HepG2 (cell line): ENCODE measurements around the gene ZMIZ1. TPM values are rescaled to one million over a fixed set of nuclear protein-coding genes. Genes with fewer than 3 reads are reported as not detected.

Experiments used
- ATAC-seq: fragments of 200-7000 bp; cut with Tn5 transposase; 3 replicates; pipeline ENCODE4 v1.9.1; 2020; ENCODE audit warnings: mild to moderate bottlenecking, moderate library complexity
- BruUV-seq: library from RNA; stranded (reverse); fragments of 400-500 nt; replicated peaks from 2 replicates; lab custom pipeline; 2021; lab: Mats Ljungman, UMichigan
- CTCF ChIA-PET: fragments of 300-600 bp; formaldehyde crosslinking; extraction: SDS; loops from one replicate; lab custom pipeline; 2021; ENCODE audit warnings: low total read pairs, inconsistent platforms, low intra/inter-chr PET ratio; lab: Yijun Ruan, JAX
- POLR2A ChIA-PET: fragments of 350-600 bp; sonication (Branson Sonifier 250); formaldehyde crosslinking; loops from one replicate; lab custom pipeline; 2020; ENCODE audit warnings: antibody characterized with exemption, inconsistent platforms; lab: Yijun Ruan, JAX
- DNase-seq: peaks from one replicate; pipeline ENCODE4 v3.0.0-alpha.2; 2015; ENCODE audit warnings: low spot score
- FAIRE-seq: peaks from 3 replicates; lab custom pipeline; 2011; peaks lifted over from hg19 to GRCh38; lab: Jason Lieb, UNC
- H2AFZ ChIP-seq: one replicate; pipeline ENCODE4 v1.6.1; 2011; ENCODE audit warnings: low read length, inconsistent platforms
- H3K27ac ChIP-seq: fragments of 300-600 bp; 3 replicates; pipeline ENCODE4 v1.8.0; 2011; ENCODE audit warnings: mixed run types, mild to moderate bottlenecking, mixed read lengths, low read length, inconsistent platforms; ENCODE audit not compliant: insufficient read depth; ENCODE audit errors: extremely low read length
- H3K27me3 ChIP-seq, 2 experiments: fragments of 200-600 bp in 1 of 2; 2 replicates in 1 of 2; 3 replicates in 1 of 2; pipeline versions ENCODE4 v1.6.0 to v1.8.0; 2011; ENCODE audit warnings: low read length in 2 of 2, mild to moderate bottlenecking in 2 of 2, moderate library complexity in 2 of 2, inconsistent platforms in 1 of 2; ENCODE audit not compliant: insufficient read depth in 2 of 2, control insufficient read depth in 1 of 2
- H3K36me3 ChIP-seq, 2 experiments: fragments of 200-600 bp in 1 of 2; replicated peaks in 1 of 2; 2 replicates in 1 of 2; 3 replicates in 1 of 2; pipeline versions ENCODE4 v1.5.1 to v1.8.0; 2011; ENCODE audit warnings: low read length in 2 of 2, inconsistent platforms in 1 of 2; ENCODE audit not compliant: insufficient read depth in 2 of 2, control insufficient read depth in 1 of 2
- H3K4me1 ChIP-seq: 2 replicates; pipeline ENCODE4 v1.5.1; 2012; ENCODE audit warnings: low read length, inconsistent platforms; ENCODE audit not compliant: insufficient read depth
- H3K4me2 ChIP-seq: 2 replicates; pipeline ENCODE4 v1.6.0; 2011; ENCODE audit warnings: low read depth, low read length, inconsistent platforms
- H3K4me3 ChIP-seq, 3 experiments: fragments of 200-600 bp in 1 of 3; sonication (generic), shearing (Covaris generic) in 1 of 3; replicated peaks in 1 of 3; 2 replicates each; pipeline ENCODE4 v1.5.1; 2011 to 2016; ENCODE audit warnings: low read length in 3 of 3, inconsistent platforms in 2 of 3, low read depth in 2 of 3, mild to moderate bottlenecking in 2 of 3, control low read depth in 1 of 3, mixed read lengths in 1 of 3; ENCODE audit not compliant: insufficient read depth in 1 of 3
- H3K79me2 ChIP-seq: one replicate; pipeline ENCODE4 v1.6.1; 2011; ENCODE audit warnings: low read length, inconsistent platforms; ENCODE audit not compliant: insufficient read depth
- H3K9ac ChIP-seq: 2 replicates; pipeline ENCODE4 v1.6.0; 2011; ENCODE audit warnings: mild to moderate bottlenecking, low read depth, low read length, inconsistent platforms; ENCODE audit not compliant: insufficient read depth
- H3K9me3 ChIP-seq: 2 replicates; pipeline ENCODE4 v1.5.1; 2012; ENCODE audit warnings: mild to moderate bottlenecking, low read length
- H4K20me1 ChIP-seq: 2 replicates; pipeline ENCODE4 v1.6.0; 2011; ENCODE audit warnings: inconsistent platforms, mild to moderate bottlenecking, low read length, moderate library complexity; ENCODE audit not compliant: insufficient read depth
- HMGA1 ChIP-seq: sonication (generic); formaldehyde crosslinking; conservative IDR thresholded peaks from 2 replicates; pipeline ENCODE4 v1.4.0; 2020; ENCODE audit warnings: missing genetic modification reagents
- SAP130 ChIP-seq: IDR thresholded peaks from 2 replicates; pipeline ENCODE4 v1.6.1; 2016; ENCODE audit warnings: low read depth
- ZBTB26 ChIP-seq: IDR thresholded peaks from 2 replicates; pipeline ENCODE4 v1.6.1; 2016; ENCODE audit warnings: missing compliant biosample characterization, missing genetic modification reagents, borderline replicate concordance
- ZNF101 ChIP-seq: sonication (generic); formaldehyde crosslinking; IDR thresholded peaks from 2 replicates; pipeline ENCODE4 v1.4.0; 2020; ENCODE audit warnings: mild to moderate bottlenecking, low read depth, missing genetic modification reagents, borderline replicate concordance
- ZNF550 ChIP-seq: sonication (generic); formaldehyde crosslinking; IDR thresholded peaks from 2 replicates; pipeline ENCODE4 v1.4.0; 2020; ENCODE audit warnings: mild to moderate bottlenecking, missing genetic modification reagents, borderline replicate concordance
- ZNF687 ChIP-seq: sonication (generic); formaldehyde crosslinking; IDR thresholded peaks from 2 replicates; pipeline ENCODE4 v1.5.1; 2020; ENCODE audit warnings: mild to moderate bottlenecking, missing genetic modification reagents, moderate library complexity
- ZNF770 ChIP-seq: sonication (generic); formaldehyde crosslinking; IDR thresholded peaks from 2 replicates; pipeline ENCODE4 v1.5.0; 2020; ENCODE audit warnings: mild to moderate bottlenecking, missing genetic modification reagents
- ZNF777 ChIP-seq: sonication (generic); formaldehyde crosslinking; IDR thresholded peaks from 2 replicates; pipeline ENCODE4 v1.4.0; 2020; ENCODE audit warnings: missing genetic modification reagents
- ZNF780A ChIP-seq: sonication (generic); formaldehyde crosslinking; IDR thresholded peaks from 2 replicates; pipeline ENCODE4 v1.8.0; 2022; ENCODE audit warnings: mild to moderate bottlenecking, missing genetic modification reagents, moderate library complexity
- WGBS: methylation state at CpG from one replicate; pipeline ENCODE4 v1.1.6; 2017; ENCODE audit warnings: low lambda C conversion rate; 5-methylcytosine and 5-hydroxymethylcytosine counted together
- in situ Hi-C: cut with HindIII; loops from 2 replicates; pipeline ENCODE4 v1.10.0; 2017; ENCODE audit warnings: low pct_unique_long_range_greater_than_20kb; ENCODE audit not compliant: extremely low pct_ligation_motif_present
- intact Hi-C: fragments of 100-400 bp; cut with micrococcal nuclease; formaldehyde crosslinking; loops from one replicate; pipeline ENCODE4 v1.10.0; 2022; ENCODE audit not compliant: unreplicated experiment
- polyA plus RNA-seq, 8 experiments: library from polyadenylated mRNA; depleted of rRNA in 3 of 8; stranded (reverse) in 7 of 8; unstranded in 1 of 8; fragments of >200 nt; fragmentation: Illumina TruSeq in 4 of 8; extraction: Trizol in 4 of 8; gene quantifications; 2 replicates each; pipeline versions ENCODE4 v1.2.1 to v1.2.3, GENCODE V29; 2011 to 2016; ENCODE audit warnings: low read depth in 4 of 8, missing spikeins in 1 of 8, mixed read lengths in 1 of 8; ENCODE audit not compliant: insufficient read depth in 1 of 8
- total RNA-seq, 5 experiments: library from RNA; depleted of rRNA; stranded (reverse); fragments of >200 nt; fragmentation: Illumina TruSeq; extraction: Trizol; gene quantifications; 2 replicates each; pipeline ENCODE4 v1.2.3, GENCODE V29; 2016; ENCODE audit warnings: low read depth in 1 of 5

Gene ZMIZ1
- total and polyA plus RNA-seq, 2 of the 13 experiments (the other 11 are each of a cell fraction or from before 2014, with no cell fraction given) = 5.3 to 10.2 TPM

GRCh38 chr10:79102498-79102874, 33.7 kb downstream of the ZMIZ1 start (continued):
- TF ChIP-seq ZNF687 (CRISPR knock-in tag) = 0 out of 2 replicates have a peak, but pooled peaks have one; percentile 16
- TF ChIP-seq, all 625 proteins: peak for 4

GRCh38 chr10:79103129-79103528, 34.4 kb downstream of the ZMIZ1 start:
- no peaks in the 10 kb centered on the region for H3K9me3 ChIP-seq
- no peak overlapping the region for H3K4me2 ChIP-seq
- POLR2A ChIA-PET = no interaction called here
- H3K4me3 ChIP-seq = no peak overlapping the region
- H3K27ac ChIP-seq = no peak overlapping the region
- TF ChIP-seq ZNF550 (no peak), ZBTB26 (no peak), ZNF777 (CRISPR knock-in tag) (no peak), ZNF770 (CRISPR knock-in tag) (no peak), SAP130 (CRISPR knock-in tag) (no peak), ZNF101 (CRISPR knock-in tag) (no peak), HMGA1 (CRISPR knock-in tag) (no peak), ZNF780A (CRISPR knock-in tag) (no peak)
- H2AFZ ChIP-seq = no peak overlapping the region
- in situ Hi-C loops (no loop called here), intact Hi-C loops (no loop called here)
- BruUV-seq = no TSS peak
- no peak for FAIRE-seq
- peaks cover 100% of the 10 kb centered on the region for H3K79me2 ChIP-seq
- 97% methylated on average over 13 of the region's 13 CpGs for WGBS
- no peak for ATAC-seq
- H3K27me3 ChIP-seq = no peaks in the 10 kb centered on the region
- CTCF ChIA-PET = no interaction called here
- no peak for DNase-seq
- peaks cover 97% of the 10 kb centered on the region for H4K20me1 ChIP-seq
- peaks cover 88% of the 10 kb centered on the region for H3K4me1 ChIP-seq
- H3K9ac ChIP-seq = no peak overlapping the region
- peaks cover 1 to 4% of the 10 kb centered on the region in 2 experiments; a peak in 4 of 5 replicates for H3K36me3 ChIP-seq
